ENCODE data around the gene SULT4A1.
A peak's percentile ranks its signal among the peaks of the same experiment; 100 is the strongest.

Gene SULT4A1

GRCh38 chr22:43858156-43858895 lies 4.0 kb downstream of the SULT4A1 start:
- Histone ChIP-seq H3K4me3 (ENCODE audit: low read length in 2 of 2) (no peak overlapping the region), H3K4me1 (ENCODE audit: control insufficient read depth in 2 of 2, insufficient read depth in 1 of 2, low read depth in 1 of 2, low read length in 2 of 2) (peaks cover 7% of the 10 kb centered on the region in 2 donors), H3K23ac (ENCODE audit: low read depth, low read length, poor library complexity) (no peak overlapping the region), H3K36me3 (replicated peaks in 1 of 2; ENCODE audit: control insufficient read depth in 2 of 2, insufficient read depth in 2 of 2, low read length in 2 of 2) (no peaks in the 10 kb centered on the region), H2AFZ (ENCODE audit: low read length) (no peak overlapping the region), H4K91ac (ENCODE audit: low read depth, low read length, poor library complexity) (no peak overlapping the region), H2BK15ac (ENCODE audit: low read length) (no peak overlapping the region), H2BK120ac (ENCODE audit: low read depth, low read length) (no peak overlapping the region), H3K9me3 (replicated peaks in 1 of 2; ENCODE audit: control insufficient read depth in 2 of 2, insufficient read depth in 1 of 2, low read depth in 1 of 2, low read length in 2 of 2) (peaks cover 3 to 7% of the 10 kb centered on the region in 2 donors), H3K4me2 (ENCODE audit: insufficient read depth, low read length, poor library complexity, severe bottlenecking) (no peak overlapping the region), H3K27me3 (ENCODE audit: control insufficient read depth in 3 of 3, insufficient read depth in 3 of 3, low read depth in 1 of 3, low read length in 3 of 3) (no peaks in the 10 kb centered on the region), H3K27ac (replicated peaks; ENCODE audit: low read length) (no peak overlapping the region), H3K14ac (ENCODE audit: low read length) (no peak overlapping the region), H3K18ac (ENCODE audit: low read length) (no peak overlapping the region), H3K79me1 (ENCODE audit: low read depth, low read length) (peaks cover 4% of the 10 kb centered on the region), H2BK12ac (ENCODE audit: low read length) (no peak overlapping the region), H3K9ac (ENCODE audit: low read depth, low read length, poor library complexity) (no peak overlapping the region), H2BK5ac (ENCODE audit: low read length) (no peak overlapping the region), H4K8ac (ENCODE audit: low read depth, low read length) (no peak overlapping the region), H3K4ac (ENCODE audit: low read length) (no peak overlapping the region), H2AK5ac (ENCODE audit: low read depth, low read length) (no peak overlapping the region)
- no CpG with 5 or more reads among the region's 11 CpGs for WGBS, 2 donors (ENCODE audit: extremely low coverage in 2 of 2, insufficient read length in 2 of 2, insufficient replicate concordance in 1 of 2)
- DNase-seq (ENCODE audit: low spot score), result no peak

- peaks cover 7 to 9% of the 10 kb centered on the region in 2 donors for H3K4me1 ChIP-seq (ENCODE audit: control insufficient read depth in 2 of 2, insufficient read depth in 1 of 2, low read depth in 1 of 2, low read length in 2 of 2)
- no peak overlapping the region for H4K8ac ChIP-seq (ENCODE audit: low read depth, low read length)
- no peak overlapping the region for H2BK12ac ChIP-seq (ENCODE audit: low read length)
- no peak overlapping the region for H3K9ac ChIP-seq (ENCODE audit: low read depth, low read length, poor library complexity)
- no peak overlapping the region for H2AK5ac ChIP-seq (ENCODE audit: low read depth, low read length)
- H3K4ac ChIP-seq (ENCODE audit: low read length), result no peak overlapping the region
- no peaks in the 10 kb centered on the region for H3K27me3 ChIP-seq (ENCODE audit: control insufficient read depth in 3 of 3, insufficient read depth in 3 of 3, low read depth in 1 of 3, low read length in 3 of 3)
- no peak overlapping the region for H3K4me3 ChIP-seq (ENCODE audit: low read length in 2 of 2)
- DNase-seq (ENCODE audit: low spot score), result no peak
- H3K4me2 ChIP-seq (ENCODE audit: insufficient read depth, low read length, poor library complexity, severe bottlenecking), result no peak overlapping the region
- H3K36me3 ChIP-seq (replicated peaks in 1 of 2; ENCODE audit: control insufficient read depth in 2 of 2, insufficient read depth in 2 of 2, low read length in 2 of 2), result no peaks in the 10 kb centered on the region
- no peak overlapping the region for H3K27ac ChIP-seq (replicated peaks; ENCODE audit: low read length)
- H3K14ac ChIP-seq (ENCODE audit: low read length), result no peak overlapping the region
- no peak overlapping the region for H2BK120ac ChIP-seq (ENCODE audit: low read depth, low read length)
- H3K9me3 ChIP-seq (replicated peaks in 1 of 2; ENCODE audit: control insufficient read depth in 2 of 2, insufficient read depth in 1 of 2, low read depth in 1 of 2, low read length in 2 of 2), result peaks cover 6 to 7% of the 10 kb centered on the region in 2 donors
- H4K91ac ChIP-seq (ENCODE audit: low read depth, low read length, poor library complexity), result no peak overlapping the region
- H3K18ac ChIP-seq (ENCODE audit: low read length), result no peak overlapping the region
- H3K79me1 ChIP-seq (ENCODE audit: low read depth, low read length), result peaks cover 7% of the 10 kb centered on the region
- no peak overlapping the region for H2BK5ac ChIP-seq (ENCODE audit: low read length)
- no peak overlapping the region for H2BK15ac ChIP-seq (ENCODE audit: low read length)
- no peak overlapping the region for H2AFZ ChIP-seq (ENCODE audit: low read length)
- no peak overlapping the region for H3K23ac ChIP-seq (ENCODE audit: low read depth, low read length, poor library complexity)
Observed at GRCh38 chr22:43857367-43857766, 4.9 kb downstream of the SULT4A1 start.

- H3K79me1 ChIP-seq (ENCODE audit: low read depth, low read length), result peaks cover 3% of the 10 kb centered on the region
- no peaks in the 10 kb centered on the region for H3K27me3 ChIP-seq (ENCODE audit: control insufficient read depth in 3 of 3, insufficient read depth in 3 of 3, low read depth in 1 of 3, low read length in 3 of 3)
- no peak overlapping the region for H3K4ac ChIP-seq (ENCODE audit: low read length)
- H3K4me1 ChIP-seq (ENCODE audit: control insufficient read depth in 2 of 2, insufficient read depth in 1 of 2, low read depth in 1 of 2, low read length in 2 of 2), result peaks cover 0 to 6% of the 10 kb centered on the region in 2 donors
- no peak overlapping the region for H3K4me3 ChIP-seq (ENCODE audit: low read length in 2 of 2)
- no peak for DNase-seq (ENCODE audit: low spot score)
- no peak overlapping the region for H3K14ac ChIP-seq (ENCODE audit: low read length)
- H2BK5ac ChIP-seq (ENCODE audit: low read length), result no peak overlapping the region
- H3K4me2 ChIP-seq (ENCODE audit: insufficient read depth, low read length, poor library complexity, severe bottlenecking), result no peak overlapping the region
- H3K27ac ChIP-seq (replicated peaks; ENCODE audit: low read length), result no peak overlapping the region
- no peak overlapping the region for H2AFZ ChIP-seq (ENCODE audit: low read length)
- no peak overlapping the region for H3K23ac ChIP-seq (ENCODE audit: low read depth, low read length, poor library complexity)
- no peak overlapping the region for H4K8ac ChIP-seq (ENCODE audit: low read depth, low read length)
- no peak overlapping the region for H2BK120ac ChIP-seq (ENCODE audit: low read depth, low read length)
- no peak overlapping the region for H2BK15ac ChIP-seq (ENCODE audit: low read length)
- no peak overlapping the region for H3K18ac ChIP-seq (ENCODE audit: low read length)
- H3K9me3 ChIP-seq (replicated peaks in 1 of 2; ENCODE audit: control insufficient read depth in 2 of 2, insufficient read depth in 1 of 2, low read depth in 1 of 2, low read length in 2 of 2), result peaks cover 6 to 7% of the 10 kb centered on the region in 2 donors
- H4K91ac ChIP-seq (ENCODE audit: low read depth, low read length, poor library complexity), result no peak overlapping the region
- H2AK5ac ChIP-seq (ENCODE audit: low read depth, low read length), result no peak overlapping the region
- WGBS, 2 donors (ENCODE audit: extremely low coverage in 2 of 2, insufficient read length in 2 of 2, insufficient replicate concordance in 1 of 2), result no CpG with 5 or more reads among the region's 4 CpGs
- no peak overlapping the region for H2BK12ac ChIP-seq (ENCODE audit: low read length)
- no peaks in the 10 kb centered on the region for H3K36me3 ChIP-seq (replicated peaks in 1 of 2; ENCODE audit: control insufficient read depth in 2 of 2, insufficient read depth in 2 of 2, low read length in 2 of 2)
- H3K9ac ChIP-seq (ENCODE audit: low read depth, low read length, poor library complexity), result no peak overlapping the region
Observed at GRCh38 chr22:43855431-43855830, 6.9 kb downstream of the SULT4A1 start.

- H2BK12ac ChIP-seq (ENCODE audit: low read length), result no peak overlapping the region
- peaks cover 6 to 7% of the 10 kb centered on the region in 2 donors for H3K9me3 ChIP-seq (replicated peaks in 1 of 2; ENCODE audit: control insufficient read depth in 2 of 2, insufficient read depth in 1 of 2, low read depth in 1 of 2, low read length in 2 of 2)
- no peaks in the 10 kb centered on the region for H3K36me3 ChIP-seq (replicated peaks in 1 of 2; ENCODE audit: control insufficient read depth in 2 of 2, insufficient read depth in 2 of 2, low read length in 2 of 2)
- no peak overlapping the region for H3K27ac ChIP-seq (replicated peaks; ENCODE audit: low read length)
- no peak overlapping the region for H2BK5ac ChIP-seq (ENCODE audit: low read length)
- no peaks in the 10 kb centered on the region for H3K27me3 ChIP-seq (ENCODE audit: control insufficient read depth in 3 of 3, insufficient read depth in 3 of 3, low read depth in 1 of 3, low read length in 3 of 3)
- H3K79me1 ChIP-seq (ENCODE audit: low read depth, low read length), result peaks cover 3% of the 10 kb centered on the region
- peak overlapping the region; percentile 46 for H3K18ac ChIP-seq (ENCODE audit: low read length)
- H2BK120ac ChIP-seq (ENCODE audit: low read depth, low read length), result no peak overlapping the region
- peak overlapping the region; percentile 21 for H3K23ac ChIP-seq (ENCODE audit: low read depth, low read length, poor library complexity)
- peaks cover 0 to 6% of the 10 kb centered on the region in 2 donors for H3K4me1 ChIP-seq (ENCODE audit: control insufficient read depth in 2 of 2, insufficient read depth in 1 of 2, low read depth in 1 of 2, low read length in 2 of 2)
- H4K91ac ChIP-seq (ENCODE audit: low read depth, low read length, poor library complexity), result no peak overlapping the region
- H2BK15ac ChIP-seq (ENCODE audit: low read length), result no peak overlapping the region
- H3K4me2 ChIP-seq (ENCODE audit: insufficient read depth, low read length, poor library complexity, severe bottlenecking), result no peak overlapping the region
- no peak overlapping the region for H2AK5ac ChIP-seq (ENCODE audit: low read depth, low read length)
- H3K4ac ChIP-seq (ENCODE audit: low read length), result no peak overlapping the region
- H3K4me3 ChIP-seq (ENCODE audit: low read length in 2 of 2), result no peak overlapping the region
- no peak overlapping the region for H3K9ac ChIP-seq (ENCODE audit: low read depth, low read length, poor library complexity)
- WGBS, 2 donors (ENCODE audit: extremely low coverage in 2 of 2, insufficient read length in 2 of 2, insufficient replicate concordance in 1 of 2), result no CpG with 5 or more reads among the region's 13 CpGs
- H2AFZ ChIP-seq (ENCODE audit: low read length), result no peak overlapping the region
- H4K8ac ChIP-seq (ENCODE audit: low read depth, low read length), result no peak overlapping the region
- no peak for DNase-seq (ENCODE audit: low spot score)
- H3K14ac ChIP-seq (ENCODE audit: low read length), result no peak overlapping the region
Observed at GRCh38 chr22:43854786-43855271, 7.5 kb downstream of the SULT4A1 start.
